Mesodermal cell (in vitro differentiated cells): ENCODE measurements around the gene RAB25.

ENCODE experiments used
- H3K27ac ChIP-seq: 2 replicates; pipeline ENCODE4 v1.7.0; 2013; ENCODE audit warnings: mild to moderate bottlenecking, low read depth, low read length, moderate library complexity; ENCODE audit not compliant: severe bottlenecking
- H3K36me3 ChIP-seq: 2 replicates; pipeline ENCODE4 v1.7.1; 2013; ENCODE audit warnings: mild to moderate bottlenecking, low read length, moderate library complexity; ENCODE audit not compliant: control insufficient read depth, insufficient read depth
- H3K4me1 ChIP-seq: one replicate; pipeline ENCODE4 v1.7.1; 2013; ENCODE audit warnings: mild to moderate bottlenecking, low read length; ENCODE audit not compliant: insufficient read depth, control insufficient read depth, poor library complexity, severe bottlenecking
- H3K4me3 ChIP-seq: 2 replicates; pipeline ENCODE4 v1.7.0; 2013; ENCODE audit warnings: low read length, control low read depth, mild to moderate bottlenecking; ENCODE audit not compliant: insufficient read depth, poor library complexity, severe bottlenecking; ENCODE audit errors: extremely low read depth
- H3K9me3 ChIP-seq: 2 replicates; pipeline ENCODE4 v1.7.1; 2013; ENCODE audit warnings: mild to moderate bottlenecking, low read length, moderate library complexity; ENCODE audit not compliant: control insufficient read depth
- WGBS, 2 experiments: methylation state at CpG; one replicate each; pipeline ENCODE4 v1.1.5; 2013; ENCODE audit warnings: missing lambda C conversion rate in 2 of 2; ENCODE audit not compliant: insufficient coverage in 2 of 2; 5-methylcytosine and 5-hydroxymethylcytosine counted together

RAB25 gene

DNA sequence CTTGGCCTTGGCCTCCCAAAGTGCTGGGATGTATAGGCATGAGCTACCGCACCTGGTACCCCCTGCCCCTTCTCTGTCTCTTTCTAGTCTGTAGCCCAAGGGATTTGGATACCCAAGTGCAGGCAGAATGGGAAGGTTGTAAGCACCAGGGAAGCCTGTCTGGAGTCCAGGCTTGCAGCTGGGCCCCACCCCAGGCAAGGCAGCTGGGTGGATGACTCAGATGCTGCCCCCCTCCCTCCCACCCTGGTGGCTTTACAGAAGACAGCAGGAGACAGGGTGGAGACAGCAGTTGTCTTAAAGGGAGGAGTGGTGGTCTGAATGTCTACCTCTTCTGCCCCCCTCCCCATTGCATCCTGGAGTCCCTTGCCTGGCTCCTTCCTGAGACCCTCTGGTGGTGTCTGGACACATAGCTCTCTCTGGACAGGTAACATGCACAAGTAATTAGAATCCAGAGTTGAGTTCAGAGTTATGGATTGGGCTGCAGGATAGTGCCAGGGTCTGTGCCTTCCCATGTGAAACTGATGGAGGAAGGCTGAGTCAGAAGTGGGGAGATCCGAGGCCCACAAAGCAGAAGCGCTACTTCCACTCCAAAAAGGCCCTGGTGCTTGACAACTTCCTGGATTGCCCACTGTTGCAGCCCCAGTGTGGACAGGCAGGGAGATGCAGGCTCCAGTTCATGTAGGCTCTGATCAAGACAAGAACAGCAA lies 58.7 kb downstream of the RAB25 start:
- H3K4me1 ChIP-seq, result peaks cover 68% of the 10 kb centered on the region
- H3K27ac ChIP-seq, result peak overlapping the region; percentile 57
- H3K4me3 ChIP-seq, result no peak overlapping the region
- peaks cover 44% of the 10 kb centered on the region for H3K36me3 ChIP-seq
- 83 to 89% methylated on average over 3 of the region's 3 CpGs for WGBS, 2 experiments
- H3K9me3 ChIP-seq, result no peaks in the 10 kb centered on the region
